ENCODE results near the gene LRP5. TPM values are rescaled to one million over a fixed set of nuclear protein-coding genes. Genes with fewer than 3 reads are reported as not detected.
A peak's percentile ranks its signal among the peaks of the same experiment; 100 is the strongest.

LRP5 gene
- total and polyA plus RNA-seq, 9 of the 15 experiments (the other 6 are each of a cell fraction or from before 2014, with no cell fraction given), result 0.48 to 44.2 (median 13.5) TPM

DNA sequence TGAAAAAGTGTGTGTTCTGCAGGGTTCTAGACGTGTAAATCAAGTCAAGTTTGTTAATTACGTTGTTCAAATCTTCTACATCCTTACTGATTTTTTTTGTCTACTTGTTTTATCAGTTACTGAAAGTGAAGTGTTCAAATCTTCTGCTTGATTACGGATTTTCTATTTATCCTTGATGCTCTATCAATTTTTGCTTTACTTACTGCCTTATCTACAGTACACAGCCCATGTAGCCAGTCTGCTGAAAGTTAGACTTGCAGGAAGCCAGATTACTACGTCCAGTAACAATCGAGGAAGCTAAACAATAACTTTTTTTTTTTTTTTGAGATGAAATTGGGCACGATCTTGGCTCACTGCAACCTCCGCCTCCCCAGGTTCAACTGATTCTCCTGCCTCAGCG is 25.0 kb upstream of the LRP5 start (continued):
- TF ChIP-seq, protein P1, sequence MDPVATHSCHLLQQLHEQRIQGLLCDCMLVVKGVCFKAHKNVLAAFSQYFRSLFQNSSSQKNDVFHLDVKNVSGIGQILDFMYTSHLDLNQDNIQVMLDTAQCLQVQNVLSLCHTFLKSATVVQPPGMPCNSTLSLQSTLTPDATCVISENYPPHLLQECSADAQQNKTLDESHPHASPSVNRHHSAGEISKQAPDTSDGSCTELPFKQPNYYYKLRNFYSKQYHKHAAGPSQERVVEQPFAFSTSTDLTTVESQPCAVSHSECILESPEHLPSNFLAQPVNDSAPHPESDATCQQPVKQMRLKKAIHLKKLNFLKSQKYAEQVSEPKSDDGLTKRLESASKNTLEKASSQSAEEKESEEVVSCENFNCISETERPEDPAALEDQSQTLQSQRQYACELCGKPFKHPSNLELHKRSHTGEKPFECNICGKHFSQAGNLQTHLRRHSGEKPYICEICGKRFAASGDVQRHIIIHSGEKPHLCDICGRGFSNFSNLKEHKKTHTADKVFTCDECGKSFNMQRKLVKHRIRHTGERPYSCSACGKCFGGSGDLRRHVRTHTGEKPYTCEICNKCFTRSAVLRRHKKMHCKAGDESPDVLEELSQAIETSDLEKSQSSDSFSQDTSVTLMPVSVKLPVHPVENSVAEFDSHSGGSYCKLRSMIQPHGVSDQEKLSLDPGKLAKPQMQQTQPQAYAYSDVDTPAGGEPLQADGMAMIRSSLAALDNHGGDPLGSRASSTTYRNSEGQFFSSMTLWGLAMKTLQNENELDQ (CRISPR knock-in tag; IDR thresholded peaks at IDR 0.05; ENCODE audit: borderline replicate concordance), result no peak
- TF ChIP-seq ZNF121 (CRISPR knock-in tag; conservative IDR thresholded peaks at IDR 0.05) (no peak), SAFB (IDR thresholded peaks at IDR 0.05; ENCODE audit: borderline replicate concordance, low read depth, low read length) (no peak), PTRF (tag; IDR thresholded peaks at IDR 0.05) (no peak), FOXP1 (CRISPR knock-in tag; IDR thresholded peaks at IDR 0.05) (no peak), PTTG1 (tag; IDR thresholded peaks at IDR 0.05; ENCODE audit: low read depth) (no peak), PHB2 (IDR thresholded peaks at IDR 0.05; ENCODE audit: low read depth) (no peak), TBL1XR1 (IDR thresholded peaks at IDR 0.05; ENCODE audit: low read length in 2 of 2) (no peak), ZKSCAN8 (CRISPR knock-in tag; IDR thresholded peaks at IDR 0.05) (no peak), SP2 (IDR thresholded peaks at IDR 0.05; ENCODE audit: extremely low read depth, low read depth, low read length, poor library complexity, severe bottlenecking) (no peak), CEBPG (CRISPR knock-in tag; IDR thresholded peaks at IDR 0.05) (no peak), CEBPG (tag; conservative IDR thresholded peaks at IDR 0.05 in 1 of 2, IDR thresholded peaks at IDR 0.05 in 1 of 2) (no peak), ZNF77 (CRISPR knock-in tag; IDR thresholded peaks at IDR 0.05) (no peak), CCAR2 (IDR thresholded peaks at IDR 0.05; ENCODE audit: low read depth, low read length) (no peak), ZNF696 (CRISPR knock-in tag; conservative IDR thresholded peaks at IDR 0.05) (no peak), ZNF41 (CRISPR knock-in tag; conservative IDR thresholded peaks at IDR 0.05) (no peak), HDAC1 (IDR thresholded peaks at IDR 0.05) (0 out of 4 replicates have a peak, but pooled peaks of 1 of the 2 experiments have one; percentile 18)
- TF ChIP-seq, protein P2, sequence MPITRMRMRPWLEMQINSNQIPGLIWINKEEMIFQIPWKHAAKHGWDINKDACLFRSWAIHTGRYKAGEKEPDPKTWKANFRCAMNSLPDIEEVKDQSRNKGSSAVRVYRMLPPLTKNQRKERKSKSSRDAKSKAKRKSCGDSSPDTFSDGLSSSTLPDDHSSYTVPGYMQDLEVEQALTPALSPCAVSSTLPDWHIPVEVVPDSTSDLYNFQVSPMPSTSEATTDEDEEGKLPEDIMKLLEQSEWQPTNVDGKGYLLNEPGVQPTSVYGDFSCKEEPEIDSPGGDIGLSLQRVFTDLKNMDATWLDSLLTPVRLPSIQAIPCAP (CRISPR knock-in tag; IDR thresholded peaks at IDR 0.05; ENCODE audit: borderline replicate concordance), result no peak
- TF ChIP-seq, protein P3, sequence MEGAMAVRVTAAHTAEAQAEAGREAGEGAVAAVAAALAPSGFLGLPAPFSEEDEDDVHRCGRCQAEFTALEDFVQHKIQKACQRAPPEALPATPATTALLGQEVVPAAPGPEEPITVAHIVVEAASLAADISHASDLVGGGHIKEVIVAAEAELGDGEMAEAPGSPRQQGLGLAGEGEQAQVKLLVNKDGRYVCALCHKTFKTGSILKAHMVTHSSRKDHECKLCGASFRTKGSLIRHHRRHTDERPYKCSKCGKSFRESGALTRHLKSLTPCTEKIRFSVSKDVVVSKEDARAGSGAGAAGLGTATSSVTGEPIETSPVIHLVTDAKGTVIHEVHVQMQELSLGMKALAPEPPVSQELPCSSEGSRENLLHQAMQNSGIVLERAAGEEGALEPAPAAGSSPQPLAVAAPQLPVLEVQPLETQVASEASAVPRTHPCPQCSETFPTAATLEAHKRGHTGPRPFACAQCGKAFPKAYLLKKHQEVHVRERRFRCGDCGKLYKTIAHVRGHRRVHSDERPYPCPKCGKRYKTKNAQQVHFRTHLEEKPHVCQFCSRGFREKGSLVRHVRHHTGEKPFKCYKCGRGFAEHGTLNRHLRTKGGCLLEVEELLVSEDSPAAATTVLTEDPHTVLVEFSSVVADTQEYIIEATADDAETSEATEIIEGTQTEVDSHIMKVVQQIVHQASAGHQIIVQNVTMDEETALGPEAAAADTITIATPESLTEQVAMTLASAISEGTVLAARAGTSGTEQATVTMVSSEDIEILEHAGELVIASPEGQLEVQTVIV (CRISPR knock-in tag; IDR thresholded peaks at IDR 0.05; ENCODE audit: borderline replicate concordance), result no peak
- TF ChIP-seq, protein P4, sequence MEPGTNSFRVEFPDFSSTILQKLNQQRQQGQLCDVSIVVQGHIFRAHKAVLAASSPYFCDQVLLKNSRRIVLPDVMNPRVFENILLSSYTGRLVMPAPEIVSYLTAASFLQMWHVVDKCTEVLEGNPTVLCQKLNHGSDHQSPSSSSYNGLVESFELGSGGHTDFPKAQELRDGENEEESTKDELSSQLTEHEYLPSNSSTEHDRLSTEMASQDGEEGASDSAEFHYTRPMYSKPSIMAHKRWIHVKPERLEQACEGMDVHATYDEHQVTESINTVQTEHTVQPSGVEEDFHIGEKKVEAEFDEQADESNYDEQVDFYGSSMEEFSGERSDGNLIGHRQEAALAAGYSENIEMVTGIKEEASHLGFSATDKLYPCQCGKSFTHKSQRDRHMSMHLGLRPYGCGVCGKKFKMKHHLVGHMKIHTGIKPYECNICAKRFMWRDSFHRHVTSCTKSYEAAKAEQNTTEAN (CRISPR knock-in tag; IDR thresholded peaks at IDR 0.05), result no peak

Measured in K562 (cell line).